ENCODE results near the gene CTLA4.

CTLA4 gene

GRCh38 chr2:203857656-203858055 is 9.9 kb upstream of the CTLA4 start:
- H3K36me3 ChIP-seq (ENCODE audit: insufficient read depth, low read length): no peaks in the 10 kb centered on the region
- no peak overlapping the region for H3K27ac ChIP-seq (ENCODE audit: low read depth, low read length, poor library complexity, severe bottlenecking)
- no peaks in the 10 kb centered on the region for H3K79me2 ChIP-seq (ENCODE audit: insufficient read depth, low read length)
- no peaks in the 10 kb centered on the region for H3K9me2 ChIP-seq (ENCODE audit: low read depth, low read length)
- no peaks in the 10 kb centered on the region for H3K4me1 ChIP-seq (ENCODE audit: insufficient read depth, low read length, severe bottlenecking)
- H3K9ac ChIP-seq (ENCODE audit: low read length): no peak overlapping the region
- H3K4me3 ChIP-seq (ENCODE audit: low read depth, low read length, poor library complexity, severe bottlenecking): no peak overlapping the region
- H3K9me3 ChIP-seq (ENCODE audit: low read length): no peaks in the 10 kb centered on the region
- no peaks in the 10 kb centered on the region for H3K27me3 ChIP-seq (ENCODE audit: insufficient read depth, low read length)
- H4K20me1 ChIP-seq (ENCODE audit: insufficient read depth, low read length): no peaks in the 10 kb centered on the region
- TF ChIP-seq CTCF (IDR thresholded peaks at IDR 0.05; ENCODE audit: low read length) (no peak), EZH2 (IDR thresholded peaks at IDR 0.05; ENCODE audit: borderline replicate concordance, low read length) (no peak)
- no peaks in the 10 kb centered on the region; the same call in 1 of the 2 replicates for H3F3A ChIP-seq (ENCODE audit: insufficient read depth, low read length)
- no peak overlapping the region for H3K4me2 ChIP-seq (ENCODE audit: low read length)
- H2AFZ ChIP-seq (ENCODE audit: low read length): no peak overlapping the region

- H3K4me3 ChIP-seq (ENCODE audit: low read depth, low read length, poor library complexity, severe bottlenecking): no peak overlapping the region
- H3K36me3 ChIP-seq (ENCODE audit: insufficient read depth, low read length): no peaks in the 10 kb centered on the region
- TF ChIP-seq CTCF (IDR thresholded peaks at IDR 0.05; ENCODE audit: low read length) (no peak), EZH2 (IDR thresholded peaks at IDR 0.05; ENCODE audit: borderline replicate concordance, low read length) (no peak)
- H3K9ac ChIP-seq (ENCODE audit: low read length): no peak overlapping the region
- no peaks in the 10 kb centered on the region for H4K20me1 ChIP-seq (ENCODE audit: insufficient read depth, low read length)
- H3K9me3 ChIP-seq (ENCODE audit: low read length): no peaks in the 10 kb centered on the region
- no peak overlapping the region for H3K4me2 ChIP-seq (ENCODE audit: low read length)
- H3K27ac ChIP-seq (ENCODE audit: low read depth, low read length, poor library complexity, severe bottlenecking): no peak overlapping the region
- H3K27me3 ChIP-seq (ENCODE audit: insufficient read depth, low read length): no peaks in the 10 kb centered on the region
- no peaks in the 10 kb centered on the region; the same call in 1 of the 2 replicates for H3F3A ChIP-seq (ENCODE audit: insufficient read depth, low read length)
- no peak overlapping the region for H2AFZ ChIP-seq (ENCODE audit: low read length)
- no peaks in the 10 kb centered on the region for H3K9me2 ChIP-seq (ENCODE audit: low read depth, low read length)
- H3K79me2 ChIP-seq (ENCODE audit: insufficient read depth, low read length): no peaks in the 10 kb centered on the region
- H3K4me1 ChIP-seq (ENCODE audit: insufficient read depth, low read length, severe bottlenecking): no peaks in the 10 kb centered on the region
These were observed 9.4 kb upstream of the CTLA4 start for GRCh38 chr2:203858176-203858575.

- Histone ChIP-seq H3K79me2 (ENCODE audit: insufficient read depth, low read length) (no peaks in the 10 kb centered on the region), H3K4me3 (ENCODE audit: low read depth, low read length, poor library complexity, severe bottlenecking) (no peak overlapping the region), H3K4me2 (ENCODE audit: low read length) (no peak overlapping the region), H3K9me2 (ENCODE audit: low read depth, low read length) (no peaks in the 10 kb centered on the region), H3K9me3 (ENCODE audit: low read length) (no peaks in the 10 kb centered on the region), H4K20me1 (ENCODE audit: insufficient read depth, low read length) (no peaks in the 10 kb centered on the region), H3K27ac (ENCODE audit: low read depth, low read length, poor library complexity, severe bottlenecking) (no peak overlapping the region), H3K4me1 (ENCODE audit: insufficient read depth, low read length, severe bottlenecking) (no peaks in the 10 kb centered on the region), H3K36me3 (ENCODE audit: insufficient read depth, low read length) (no peaks in the 10 kb centered on the region), H2AFZ (ENCODE audit: low read length) (no peak overlapping the region), H3K9ac (ENCODE audit: low read length) (no peak overlapping the region), H3F3A (ENCODE audit: insufficient read depth, low read length) (no peaks in the 10 kb centered on the region; the same call in 1 of the 2 replicates), H3K27me3 (ENCODE audit: insufficient read depth, low read length) (no peaks in the 10 kb centered on the region)
- TF ChIP-seq CTCF (IDR thresholded peaks at IDR 0.05; ENCODE audit: low read length) (no peak), EZH2 (IDR thresholded peaks at IDR 0.05; ENCODE audit: borderline replicate concordance, low read length) (no peak)
These were observed 8.4 kb upstream of the CTLA4 start for GRCh38 chr2:203859030-203859789.

Data from OCI-LY1 (cell line).